Transverse colon (tissue), 4 donors: ENCODE results near the gene CABLES2. TPM values are rescaled to one million over a fixed set of nuclear protein-coding genes. Genes with fewer than 3 reads are reported as not detected.
A peak's percentile ranks its signal among the peaks of the same experiment; 100 is the strongest.

Source experiments
- DNase-seq: peaks from one replicate; pipeline ENCODE4 v3.0.0-alpha.2; 2019
- H3K27ac ChIP-seq, 4 donors: fragments of 200-600 bp; sonication (generic); 2 replicates each; pipeline ENCODE4 v1.5.1; 2016 to 2018; ENCODE audit warnings: inconsistent platforms in 4 of 4
- H3K27me3 ChIP-seq: fragments of 200-600 bp; sonication (generic); 2 replicates; pipeline ENCODE4 v1.5.1; 2017; ENCODE audit warnings: inconsistent platforms
- H3K36me3 ChIP-seq, 4 donors: fragments of 200-600 bp; sonication (generic); 2 replicates each; pipeline ENCODE4 v1.5.1; 2017 to 2019; ENCODE audit warnings: inconsistent platforms in 4 of 4
- H3K4me1 ChIP-seq, 4 donors: fragments of 200-600 bp; sonication (generic); 2 replicates each; pipeline ENCODE4 v1.5.1; 2017 to 2020; ENCODE audit warnings: inconsistent platforms in 4 of 4
- H3K4me3 ChIP-seq, 4 donors: fragments of 200-600 bp; sonication (generic); 1 replicate in 1 of 4; 2 replicates in 3 of 4; pipeline versions ENCODE4 v1.5.1 to v1.6.1; 2017 to 2019; ENCODE audit warnings: inconsistent platforms in 4 of 4
- H3K9me3 ChIP-seq, 2 donors: fragments of 200-600 bp; sonication (generic); 2 replicates each; pipeline ENCODE4 v1.5.1; 2017 to 2019; ENCODE audit warnings: inconsistent platforms in 2 of 2
- CTCF ChIP-seq, 5 experiments: fragments of 200-600 bp in 3 of 5; fragments of 450-650 bp in 2 of 5; sonication (generic) in 3 of 5; IDR thresholded peaks; 1 replicate in 2 of 5; 2 replicates in 3 of 5; pipeline ENCODE4 v1.5.1; 2016 to 2017; ENCODE audit warnings: antibody characterized with exemption in 5 of 5, inconsistent platforms in 3 of 5, mild to moderate bottlenecking in 2 of 5, moderate library complexity in 1 of 5
- EP300 ChIP-seq: sonication (generic); formaldehyde crosslinking; IDR thresholded peaks from one replicate; pipeline ENCODE4 v1.6.1; 2017; ENCODE audit warnings: antibody characterized with exemption, low read depth
- POLR2A ChIP-seq: fragments of 450-650 bp; IDR thresholded peaks from one replicate; pipeline ENCODE4 v1.6.1; 2016; ENCODE audit warnings: antibody characterized with exemption, mild to moderate bottlenecking, moderate library complexity
- POLR2AphosphoS5 ChIP-seq, 3 donors: sonication (generic); formaldehyde crosslinking; IDR thresholded peaks; one replicate each; pipeline ENCODE4 v1.6.1; 2016; ENCODE audit warnings: antibody characterized with exemption in 3 of 3
- WGBS, 2 donors: methylation state at CpG; one replicate each; pipeline ENCODE4 v1.1.5; 2018; ENCODE audit warnings: low coverage in 1 of 2; 5-methylcytosine and 5-hydroxymethylcytosine counted together
- in situ Hi-C, 4 donors: fragments of 200-750 bp; cut with MboI; loops; one replicate each; pipeline versions ENCODE4 v1.15.0 to v1.15.1; 2017; ENCODE audit warnings: low sequenced_read_pairs in 3 of 4, low pct_ligation_motif_present in 1 of 4, low pct_unique_long_range_greater_than_20kb in 1 of 4
- intact Hi-C: fragments of 100-400 bp; cut with DNase I; formaldehyde crosslinking; loops from one replicate; pipeline ENCODE4 v1.15.1; 2023; ENCODE audit warnings: low total_unique reads
- total RNA-seq, 4 donors: library from RNA; depleted of rRNA; stranded (reverse); fragments of >200 nt; gene quantifications; one replicate each; pipeline ENCODE4 v1.1.0, GENCODE V29; 2016

CABLES2 gene
- total RNA-seq, result 10 to 100 TPM in 1 of 4 donors, 1 to 10 TPM in 3; 3.7 to 10.1 (median 8.5) TPM

GRCh38 chr20:62407221-62407992 lies at the start of gene CABLES2:
TSS of gene CABLES2 (minus strand) at chr20:62407285. CDS start at chr20:62407276, 9 bp downstream.
- Histone ChIP-seq H3K9me3 (no peaks in the 10 kb centered on the region), H3K4me3 (peak within 1 kb of the TSS; percentile 71 to 83 (median 74)), H3K27ac (peak within 1 kb of the TSS; percentile 68 to 92 (median 80)), H3K36me3 (no peaks in the 10 kb centered on the region), H3K4me1 (peaks cover 32 to 58% (median 54%) of the 10 kb centered on the region in 4 donors), H3K27me3 (no peaks in the 10 kb centered on the region)
- in situ Hi-C loops (no loop called here), intact Hi-C loops (no loop called here)
- 4% methylated on average over 43 of the region's 73 CpGs; no CpG with 5 or more reads in 1 of the 2 donors for WGBS, 2 donors
- TF ChIP-seq CTCF (IDR thresholded peaks at IDR 0.05) (peak in 4 of 5 experiments; percentile 10 to 70 (median 40)), POLR2AphosphoS5 (IDR thresholded peaks at IDR 0.05) (peak; percentile 23 to 62 (median 58)), POLR2A (peak; percentile 36), EP300 (no peak)
- peak; percentile 94 for DNase-seq

- Histone ChIP-seq H3K36me3 (no peaks in the 10 kb centered on the region), H3K27ac (no peak overlapping the region), H3K4me1 (no peaks in the 10 kb centered on the region), H3K9me3 (no peaks in the 10 kb centered on the region), H3K4me3 (no peak overlapping the region), H3K27me3 (peaks cover 31% of the 10 kb centered on the region)
- in situ Hi-C loops (no loop called here), intact Hi-C loops (no loop called here)
- WGBS, 2 donors, result 64% methylated on average over 7 of the region's 15 CpGs; no CpG with 5 or more reads in 1 of the 2 donors
- TF ChIP-seq CTCF (IDR thresholded peaks at IDR 0.05) (no peak), POLR2AphosphoS5 (IDR thresholded peaks at IDR 0.05) (no peak), EP300 (no peak), POLR2A (no peak)
- DNase-seq, result no peak
Observed at GRCh38 chr20:62455929-62456328, 48.8 kb upstream of the CABLES2 start.

- Histone ChIP-seq H3K27me3 (peaks cover 34% of the 10 kb centered on the region), H3K27ac (no peak overlapping the region), H3K36me3 (no peaks in the 10 kb centered on the region), H3K9me3 (no peaks in the 10 kb centered on the region), H3K4me1 (peaks cover 0 to 5% (median 0%) of the 10 kb centered on the region in 4 donors), H3K4me3 (no peak overlapping the region)
- no peak for DNase-seq
- intact Hi-C loops, result no loop called here
- no peak for TF ChIP-seq CTCF (IDR thresholded peaks at IDR 0.05)
- no peak for TF ChIP-seq POLR2A
- TF ChIP-seq POLR2AphosphoS5 (IDR thresholded peaks at IDR 0.05), result no peak
- no peak for TF ChIP-seq EP300
- in situ Hi-C loops, result no loop called here
- WGBS, 2 donors, result 72% methylated on average over 30 of the region's 30 CpGs; no CpG with 5 or more reads in 1 of the 2 donors
Observed at GRCh38 chr20:62454904-62455636, 48.0 kb upstream of the CABLES2 start.

GRCh38 chr20:62453186-62453808 lies 46.2 kb upstream of the CABLES2 start:
- Histone ChIP-seq H3K27ac (no peak overlapping the region), H3K4me3 (no peak overlapping the region), H3K4me1 (peaks cover 0 to 7% (median 0%) of the 10 kb centered on the region in 4 donors), H3K36me3 (no peaks in the 10 kb centered on the region), H3K9me3 (no peaks in the 10 kb centered on the region), H3K27me3 (peaks cover 22% of the 10 kb centered on the region)
- TF ChIP-seq POLR2A (no peak), EP300 (no peak), POLR2AphosphoS5 (IDR thresholded peaks at IDR 0.05) (no peak), CTCF (IDR thresholded peaks at IDR 0.05) (no peak)
- intact Hi-C loops (no loop called here), in situ Hi-C loops (no loop called here)
- 71% methylated on average over 16 of the region's 17 CpGs; no CpG with 5 or more reads in 1 of the 2 donors for WGBS, 2 donors
- no peak for DNase-seq
